HepG2 (cell line): ENCODE data around the gene APOLD1. TPM values are rescaled to one million over a fixed set of nuclear protein-coding genes. Genes with fewer than 3 reads are reported as not detected.

Experiments used
- DPF2 ChIP-seq: sonication (generic); formaldehyde crosslinking; IDR thresholded peaks from 2 replicates; pipeline ENCODE4 v1.4.0; 2020; ENCODE audit warnings: mild to moderate bottlenecking, low read depth, missing genetic modification reagents, borderline replicate concordance
- FOXO4 ChIP-seq: sonication (generic); formaldehyde crosslinking; conservative IDR thresholded peaks from 2 replicates; pipeline ENCODE4 v1.8.1; 2023; ENCODE audit warnings: missing genetic modification reagents
- HNRNPLL ChIP-seq: fragments of 200-400 bp; formaldehyde crosslinking; IDR thresholded peaks from 2 replicates; pipeline ENCODE4 v1.6.1; 2017; ENCODE audit warnings: mild to moderate bottlenecking, low read depth, low read length; ENCODE audit not compliant: poor library complexity, severe bottlenecking
- NBN ChIP-seq: fragments of 450-650 bp; conservative IDR thresholded peaks from 2 replicates; pipeline ENCODE4 v1.6.1; 2017
- NFIC ChIP-seq: IDR thresholded peaks from 2 replicates; pipeline ENCODE4 v1.6.1; 2012; ENCODE audit warnings: mild to moderate bottlenecking, low read length, inconsistent platforms
- ONECUT2 ChIP-seq: sonication (generic); formaldehyde crosslinking; IDR thresholded peaks from 2 replicates; pipeline ENCODE4 v1.4.0; 2020; ENCODE audit warnings: missing genetic modification reagents
- SP2 ChIP-seq: sonication (generic); formaldehyde crosslinking; IDR thresholded peaks from 2 replicates; pipeline ENCODE4 v1.5.1; 2020; ENCODE audit warnings: mild to moderate bottlenecking, missing genetic modification reagents
- TAF1 ChIP-seq: sonication (generic); formaldehyde crosslinking; IDR thresholded peaks from 2 replicates; pipeline ENCODE4 v1.4.0; 2020; ENCODE audit warnings: missing genetic modification reagents
- TBL1XR1 ChIP-seq: fragments of 150-350 bp; IDR thresholded peaks from 2 replicates; pipeline ENCODE4 v1.6.1; 2014; ENCODE audit warnings: borderline replicate concordance, low read length; ENCODE audit not compliant: partially characterized antibody
- TCF12 ChIP-seq, 2 experiments: fragments of 450-650 bp in 1 of 2; sonication (generic) in 1 of 2; formaldehyde crosslinking in 1 of 2; IDR thresholded peaks; 2 replicates each; pipeline versions ENCODE4 v1.6.1 to v1.8.0; 2017 to 2022; ENCODE audit warnings: antibody characterized with exemption in 1 of 2, mild to moderate bottlenecking in 1 of 2, missing genetic modification reagents in 1 of 2, moderate library complexity in 1 of 2
- ZBTB39 ChIP-seq: sonication (generic); formaldehyde crosslinking; IDR thresholded peaks from 2 replicates; pipeline ENCODE4 v1.5.0; 2020; ENCODE audit warnings: missing genetic modification reagents
- ZMYM4 ChIP-seq: sonication (generic); formaldehyde crosslinking; IDR thresholded peaks from 2 replicates; pipeline ENCODE4 v1.8.1; 2023; ENCODE audit warnings: mild to moderate bottlenecking, missing genetic modification reagents
- ZNF142 ChIP-seq: sonication (generic); formaldehyde crosslinking; IDR thresholded peaks from 2 replicates; pipeline ENCODE4 v1.4.0; 2020; ENCODE audit warnings: missing genetic modification reagents
- ZNF44 ChIP-seq: sonication (generic); formaldehyde crosslinking; IDR thresholded peaks from 2 replicates; pipeline ENCODE4 v1.5.1; 2020; ENCODE audit warnings: mild to moderate bottlenecking, missing genetic modification reagents
- ZNF629 ChIP-seq: sonication (generic); formaldehyde crosslinking; conservative IDR thresholded peaks from 2 replicates; pipeline ENCODE4 v1.5.0; 2020; ENCODE audit warnings: missing genetic modification reagents
- polyA plus RNA-seq, 8 experiments: library from polyadenylated mRNA; depleted of rRNA in 3 of 8; stranded (reverse) in 7 of 8; unstranded in 1 of 8; fragments of >200 nt; fragmentation: Illumina TruSeq in 4 of 8; extraction: Trizol in 4 of 8; gene quantifications; 2 replicates each; pipeline versions ENCODE4 v1.2.1 to v1.2.3, GENCODE V29; 2011 to 2016; ENCODE audit warnings: low read depth in 4 of 8, missing spikeins in 1 of 8, mixed read lengths in 1 of 8; ENCODE audit not compliant: insufficient read depth in 1 of 8
- total RNA-seq, 5 experiments: library from RNA; depleted of rRNA; stranded (reverse); fragments of >200 nt; fragmentation: Illumina TruSeq; extraction: Trizol; gene quantifications; 2 replicates each; pipeline ENCODE4 v1.2.3, GENCODE V29; 2016; ENCODE audit warnings: low read depth in 1 of 5
- TF ChIP-seq, protein P1 (sequence below): sonication (generic); formaldehyde crosslinking; IDR thresholded peaks from 2 replicates; pipeline ENCODE4 v1.4.0; 2020; ENCODE audit warnings: mild to moderate bottlenecking, missing genetic modification reagents

Gene APOLD1
- total and polyA plus RNA-seq, 2 of the 13 experiments (the other 11 are each of a cell fraction or from before 2014, with no cell fraction given) = 0.20 to 0.84 TPM

DNA sequence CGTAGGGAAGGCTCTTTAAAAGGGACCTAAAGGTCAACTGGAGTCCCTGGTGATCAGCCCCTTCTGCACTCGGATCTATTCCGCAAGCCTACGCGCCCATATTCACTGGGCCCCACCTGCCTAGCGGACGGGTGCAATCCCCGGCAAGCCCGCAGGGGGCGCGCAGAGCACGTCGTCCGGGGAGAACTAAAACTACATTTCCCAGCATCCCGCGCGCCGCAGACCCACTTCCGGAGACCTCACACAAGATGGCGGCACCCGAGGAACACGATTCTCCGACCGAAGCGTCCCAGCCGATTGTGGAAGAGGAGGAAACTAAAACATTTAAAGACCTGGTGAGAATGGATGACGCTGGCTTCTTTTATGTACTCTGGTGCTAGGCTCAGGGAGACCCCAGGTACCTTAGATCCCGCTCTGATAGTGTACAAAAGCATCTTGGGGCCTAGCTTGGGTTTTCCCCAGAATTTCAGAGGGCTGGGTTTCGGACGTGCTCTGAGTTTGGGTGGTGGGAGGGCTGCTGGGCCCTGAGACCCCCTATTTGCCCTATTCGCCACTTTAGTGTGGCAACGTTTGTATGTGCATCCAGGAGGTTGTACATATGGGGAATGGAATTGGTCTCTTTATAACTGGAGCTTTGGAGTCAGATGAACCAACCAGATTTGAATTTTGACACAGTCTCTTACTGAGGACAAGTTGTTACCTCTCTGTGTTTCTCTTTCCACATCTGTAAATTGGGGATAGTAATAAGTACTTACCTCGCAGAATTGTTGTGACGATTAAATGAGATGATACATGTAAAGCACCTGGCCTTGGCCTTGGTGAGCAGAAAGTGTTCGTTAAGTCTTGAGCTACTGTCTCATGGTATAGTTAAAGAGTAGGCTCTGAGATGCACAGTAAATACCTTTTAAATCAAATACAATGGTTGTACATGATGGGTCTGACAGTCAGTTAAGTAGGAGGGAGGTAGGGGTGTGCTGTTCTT is 28.0 kb downstream of the APOLD1 start, which contains the start of gene DDX47 (continued):
- TF ChIP-seq ZBTB39 = no peak
- TF ChIP-seq ZMYM4 = peak; percentile 78
- TF ChIP-seq FOXO4 (CRISPR knock-in tag) = no peak
- TF ChIP-seq NBN = no peak
- no peak for TF ChIP-seq DPF2 (CRISPR knock-in tag)
- TF ChIP-seq NFIC = no peak
- TF ChIP-seq, protein P1, sequence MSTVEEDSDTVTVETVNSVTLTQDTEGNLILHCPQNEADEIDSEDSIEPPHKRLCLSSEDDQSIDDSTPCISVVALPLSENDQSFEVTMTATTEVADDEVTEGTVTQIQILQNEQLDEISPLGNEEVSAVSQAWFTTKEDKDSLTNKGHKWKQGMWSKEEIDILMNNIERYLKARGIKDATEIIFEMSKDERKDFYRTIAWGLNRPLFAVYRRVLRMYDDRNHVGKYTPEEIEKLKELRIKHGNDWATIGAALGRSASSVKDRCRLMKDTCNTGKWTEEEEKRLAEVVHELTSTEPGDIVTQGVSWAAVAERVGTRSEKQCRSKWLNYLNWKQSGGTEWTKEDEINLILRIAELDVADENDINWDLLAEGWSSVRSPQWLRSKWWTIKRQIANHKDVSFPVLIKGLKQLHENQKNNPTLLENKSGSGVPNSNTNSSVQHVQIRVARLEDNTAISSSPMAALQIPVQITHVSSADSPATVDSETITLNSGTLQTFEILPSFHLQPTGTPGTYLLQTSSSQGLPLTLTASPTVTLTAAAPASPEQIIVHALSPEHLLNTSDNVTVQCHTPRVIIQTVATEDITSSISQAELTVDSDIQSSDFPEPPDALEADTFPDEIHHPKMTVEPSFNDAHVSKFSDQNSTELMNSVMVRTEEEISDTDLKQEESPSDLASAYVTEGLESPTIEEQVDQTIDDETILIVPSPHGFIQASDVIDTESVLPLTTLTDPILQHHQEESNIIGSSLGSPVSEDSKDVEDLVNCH (CRISPR knock-in tag) = no peak
- no peak for TF ChIP-seq TBL1XR1
- no peak for TF ChIP-seq ZNF629 (CRISPR knock-in tag)
- no peak for TF ChIP-seq ONECUT2 (CRISPR knock-in tag)
- TF ChIP-seq SP2 (CRISPR knock-in tag) = no peak
- peak; percentile 94 for TF ChIP-seq TAF1 (CRISPR knock-in tag)
- TF ChIP-seq ZNF44 (CRISPR knock-in tag) = peak; percentile 90; the same call in 1 of the 2 replicates
- TF ChIP-seq ZNF142 (CRISPR knock-in tag) = no peak; the same call in 1 of the 2 replicates
- TF ChIP-seq TCF12 (IDR thresholded peaks at IDR 0.05) = no peak
- no peak for TF ChIP-seq TCF12 (CRISPR knock-in tag; IDR thresholded peaks at IDR 0.05)
- peak; percentile 79 for TF ChIP-seq HNRNPLL
